COLO668 (cell line): ENCODE results near the gene GLIS2.

ENCODE experiments used
- DNase-seq: peaks from one replicate; lab custom pipeline; 2025; ENCODE audit not compliant: unreplicated experiment; lab: John Stamatoyannopoulos, UW

GLIS2 gene

DNA sequence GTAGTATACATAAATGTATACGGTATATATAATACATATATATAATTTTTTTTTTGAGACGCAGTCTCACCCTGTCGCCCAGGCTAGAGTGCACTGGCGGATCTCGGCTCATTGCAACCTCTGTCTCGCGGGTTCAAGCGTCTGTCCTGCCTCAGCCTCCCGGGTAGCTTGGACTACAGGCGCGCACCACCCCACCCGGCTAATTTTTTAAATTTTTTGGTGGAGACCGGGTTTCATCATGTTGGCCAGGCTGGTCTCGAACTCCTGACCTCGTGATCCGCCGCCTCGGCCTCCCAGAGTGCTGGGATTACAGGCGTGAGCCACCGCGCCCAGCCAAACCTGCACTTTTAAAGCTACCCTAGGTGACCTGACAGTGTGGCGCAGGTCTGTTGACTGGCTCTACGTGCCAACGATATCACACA lies 34.5 kb downstream of the GLIS2 start:
- DNase-seq: no peak

DNA sequence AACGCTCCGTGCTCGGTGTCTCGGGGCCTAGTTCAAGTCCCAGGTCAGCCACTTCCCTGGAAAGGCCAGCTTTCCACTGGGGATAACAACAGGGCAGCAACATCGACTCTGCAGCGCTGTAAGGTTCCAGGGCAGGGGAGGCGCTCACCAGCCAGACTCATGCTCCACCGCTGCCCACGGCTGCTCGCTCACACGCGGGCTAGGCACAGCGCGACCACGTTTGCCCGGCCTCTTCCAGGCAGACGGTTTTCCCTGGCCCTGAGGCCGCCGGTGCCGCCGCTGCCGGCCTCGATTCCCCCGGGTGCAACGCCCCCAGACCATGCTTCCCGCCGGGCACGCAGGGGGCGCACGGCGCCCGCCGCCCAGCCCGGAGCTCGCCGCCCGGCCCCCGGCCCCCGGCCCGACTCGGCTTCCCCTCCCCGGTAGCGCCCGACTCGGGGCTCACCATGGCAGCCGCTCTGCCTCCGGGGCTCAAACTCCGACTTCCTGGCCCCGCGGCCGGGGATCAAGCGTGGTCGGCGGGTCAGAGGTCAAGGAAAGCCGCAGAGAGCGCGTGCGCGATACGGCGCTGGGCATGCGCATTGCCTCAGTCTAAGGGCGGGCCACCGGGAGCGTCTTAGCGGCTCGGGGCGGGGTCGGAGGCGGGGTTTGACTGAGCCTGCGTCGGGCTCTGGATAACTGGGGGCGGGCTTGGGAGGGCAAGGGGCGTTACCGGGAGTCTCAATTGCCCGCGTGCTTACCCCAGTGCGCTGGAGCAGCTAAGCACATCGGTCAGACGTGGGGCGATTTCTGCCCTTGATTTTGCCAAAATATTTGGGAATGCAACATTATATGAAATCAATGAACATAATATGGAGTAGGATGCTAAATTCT lies 35.2 kb downstream of the GLIS2 start, which contains the start of gene PAM16:
TSS of gene PAM16 (minus strand) at position 535 of the 873 bp plus-strand sequence. CDS start at position 448, 87 bp downstream.
- peak; percentile 98 for DNase-seq

DNA sequence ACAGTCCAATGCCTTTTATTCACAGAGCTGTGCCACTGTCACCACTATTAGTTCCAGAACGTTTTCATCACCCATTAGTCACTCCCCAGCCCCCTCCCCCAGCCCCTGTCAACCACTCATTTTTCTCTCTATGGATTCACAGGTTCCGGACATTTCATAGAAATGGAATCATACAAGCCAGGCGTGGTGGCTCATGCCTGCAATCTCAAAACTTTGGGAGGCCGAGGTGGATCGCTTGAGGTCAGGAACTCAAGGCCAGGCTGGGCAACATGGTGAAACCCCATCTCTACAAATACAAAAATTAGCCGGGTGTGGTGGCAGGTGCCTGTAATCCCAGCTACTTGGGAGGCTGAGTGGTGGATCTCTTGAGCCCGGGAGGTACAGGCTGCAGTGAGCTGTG lies 36.0 kb downstream of the GLIS2 start:
- no peak for DNase-seq

DNA sequence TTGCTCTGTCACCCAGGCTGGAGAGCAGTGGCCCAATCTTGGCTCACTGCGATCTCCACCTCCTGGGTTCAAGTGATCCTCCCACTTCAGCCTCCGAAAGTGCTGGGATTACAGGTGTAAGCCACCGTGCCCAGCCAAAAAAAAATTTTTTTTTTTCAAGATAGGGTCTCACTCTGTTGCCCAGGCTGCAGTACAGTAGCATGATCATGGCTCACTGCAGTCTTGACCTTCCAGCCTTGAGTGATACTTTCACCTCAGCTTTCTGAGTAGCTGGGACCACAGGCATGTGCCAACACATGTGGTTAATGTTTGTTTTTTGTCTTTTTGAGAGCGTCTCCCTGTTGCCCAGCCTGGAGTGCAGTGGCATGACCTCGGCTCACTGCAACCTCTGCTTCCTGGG lies 37.0 kb downstream of the GLIS2 start:
- no peak for DNase-seq

DNA sequence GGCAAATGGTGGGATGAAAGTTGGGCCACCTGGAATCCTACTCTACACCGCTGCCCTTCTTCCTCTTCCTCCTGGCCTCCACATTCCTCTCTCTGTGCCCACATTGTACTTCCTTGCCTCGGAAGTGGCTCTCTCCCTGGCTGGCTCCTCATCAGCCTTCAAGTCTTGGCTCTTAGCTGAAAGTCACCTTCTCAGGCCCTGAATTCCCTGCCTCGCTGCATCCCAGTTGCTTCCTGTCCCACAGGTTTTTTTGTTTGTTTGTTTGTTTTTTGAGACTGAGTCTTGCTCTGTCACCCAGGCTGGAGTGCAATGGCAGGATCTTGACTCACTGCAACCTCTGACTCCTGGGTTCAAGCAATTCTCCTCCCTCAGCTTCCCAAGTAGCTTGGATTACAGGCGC lies 37.8 kb downstream of the GLIS2 start:
- no peak for DNase-seq

DNA sequence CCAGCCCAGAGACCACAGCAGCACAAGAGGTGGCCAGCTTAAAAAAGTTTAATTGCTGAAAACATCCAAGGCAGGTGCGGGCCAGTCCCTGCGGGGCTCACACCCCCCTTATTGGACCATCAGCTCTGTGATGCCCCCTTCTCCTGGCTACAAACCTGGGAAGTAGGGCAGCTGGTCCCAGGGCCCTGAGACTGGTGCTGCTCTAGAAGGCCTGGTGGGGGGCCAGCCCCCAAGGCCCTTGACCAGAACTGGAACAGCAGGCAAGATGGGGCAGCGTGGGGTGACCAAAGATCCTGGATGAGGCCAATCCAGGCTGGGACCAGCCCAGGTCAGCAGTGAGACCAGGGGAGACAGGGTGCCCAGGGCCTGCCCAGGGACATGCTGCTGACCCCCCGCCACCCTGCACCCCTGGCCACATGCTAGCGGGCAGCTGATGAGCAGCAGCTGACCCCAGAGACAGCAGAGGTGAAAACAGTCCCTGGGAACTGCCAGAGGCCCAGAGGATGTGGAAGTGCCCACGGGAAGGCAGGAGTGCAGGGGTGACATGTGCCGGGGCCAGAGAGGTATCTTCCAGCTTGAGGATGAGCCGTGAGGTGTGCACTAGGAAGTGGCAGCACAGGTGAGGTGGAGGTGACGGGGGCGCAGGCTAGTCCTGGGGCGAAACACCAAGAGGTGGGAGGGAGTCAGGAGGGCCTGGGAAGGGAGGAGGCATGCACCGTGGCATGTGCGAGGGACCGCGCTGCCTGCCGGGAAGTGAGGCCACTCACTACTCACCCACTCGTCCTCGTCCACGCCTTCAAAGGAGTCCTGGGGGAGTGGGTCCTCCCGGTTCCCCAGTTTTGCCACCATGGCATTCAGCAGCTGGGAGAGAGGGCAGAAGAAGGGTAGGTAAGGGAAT lies 38.9 kb downstream of the GLIS2 start:
- DNase-seq: no peak

DNA sequence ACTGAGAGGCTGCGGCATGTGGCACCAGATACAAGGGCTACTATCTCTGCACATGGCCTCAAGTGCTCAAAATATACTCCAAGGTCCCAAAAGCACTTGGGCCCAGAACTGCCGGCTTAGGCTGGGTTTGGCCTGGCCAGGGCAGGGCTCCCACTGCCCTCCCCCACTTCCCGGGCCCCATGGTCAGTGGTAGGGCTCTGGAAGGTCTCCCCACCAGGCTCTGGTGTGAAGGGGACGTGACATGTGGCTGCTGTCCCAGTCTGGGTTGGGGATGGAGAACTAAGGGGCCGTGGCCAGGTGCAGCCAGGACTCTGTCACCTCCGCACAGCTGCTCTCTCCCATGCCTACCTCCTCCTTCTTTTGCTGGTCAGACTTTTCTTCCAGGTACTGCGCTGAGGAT lies 41.0 kb downstream of the GLIS2 start:
- no peak for DNase-seq

DNA sequence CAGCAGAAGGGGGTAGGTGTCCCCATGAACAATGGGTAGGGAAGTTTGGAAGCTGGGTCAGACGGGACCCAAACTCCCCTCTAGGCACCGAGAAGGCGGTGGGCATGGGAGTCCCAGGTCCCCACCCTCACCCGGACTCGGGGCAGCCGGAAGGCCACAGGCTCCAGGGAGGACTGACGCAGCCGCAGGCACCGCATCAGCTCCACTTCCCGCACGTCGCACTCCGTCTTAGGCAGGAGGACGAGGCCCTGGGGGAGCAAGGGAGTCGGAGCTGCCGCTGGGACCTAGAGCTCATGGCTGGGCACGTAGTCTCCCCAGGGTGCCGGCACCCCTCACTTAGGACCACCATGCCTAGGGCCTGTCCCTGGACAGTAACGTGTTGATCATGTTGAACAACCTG lies 42.4 kb downstream of the GLIS2 start:
- no peak for DNase-seq

DNA sequence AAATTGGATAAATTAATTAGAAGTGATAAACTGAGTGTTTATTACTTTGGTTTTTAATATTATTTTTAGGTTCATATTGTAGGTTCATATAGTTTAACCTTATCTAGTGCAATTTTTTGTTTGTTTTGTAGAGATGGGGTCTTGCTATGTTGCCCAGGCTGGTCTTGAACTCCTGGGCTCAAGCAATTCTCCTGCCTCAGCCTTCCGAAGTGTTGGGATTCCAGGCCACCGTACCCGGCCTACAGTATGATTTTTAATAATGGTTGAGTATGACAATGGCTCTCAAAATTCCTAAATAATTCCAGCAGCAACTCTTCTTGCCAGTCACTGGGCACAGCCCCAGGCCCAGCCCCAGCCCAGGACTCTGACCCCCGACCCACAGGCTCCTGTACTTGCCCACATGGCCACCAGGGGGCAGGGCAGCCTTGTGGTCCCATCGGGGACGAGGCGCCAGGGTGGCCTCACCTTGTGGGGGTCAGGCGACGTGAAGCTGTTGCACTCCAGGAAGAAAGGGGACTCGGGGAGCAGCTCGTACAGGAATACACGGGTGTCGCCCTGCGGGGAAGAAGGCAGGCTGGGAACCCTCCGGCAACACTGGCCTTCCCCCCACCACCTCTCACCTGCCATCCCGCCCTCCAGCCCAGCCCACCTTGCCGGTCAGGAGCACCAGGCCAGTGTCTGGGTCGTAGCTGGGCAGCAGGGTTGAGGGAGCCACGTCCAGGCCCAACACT lies 43.1 kb downstream of the GLIS2 start:
- peak; percentile 66 for DNase-seq

DNA sequence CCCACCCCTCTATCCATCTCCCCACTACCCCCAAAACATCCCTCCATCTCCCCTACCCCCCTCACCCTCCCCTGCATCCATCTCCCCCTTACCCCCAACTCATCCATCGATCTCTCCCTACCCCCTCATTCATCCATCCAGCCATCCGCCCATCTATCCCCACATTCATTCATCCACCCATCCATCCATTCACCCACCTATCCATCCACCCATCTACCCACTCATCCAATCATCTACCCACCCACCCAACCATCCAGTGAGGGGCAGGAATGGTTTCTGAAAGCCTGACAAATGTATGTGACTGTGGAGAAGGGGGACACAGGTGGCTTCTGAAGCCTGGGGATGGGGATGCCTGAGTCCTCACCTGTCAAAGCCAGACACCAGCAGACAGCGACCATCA lies 44.0 kb downstream of the GLIS2 start:
- no peak for DNase-seq

DNA sequence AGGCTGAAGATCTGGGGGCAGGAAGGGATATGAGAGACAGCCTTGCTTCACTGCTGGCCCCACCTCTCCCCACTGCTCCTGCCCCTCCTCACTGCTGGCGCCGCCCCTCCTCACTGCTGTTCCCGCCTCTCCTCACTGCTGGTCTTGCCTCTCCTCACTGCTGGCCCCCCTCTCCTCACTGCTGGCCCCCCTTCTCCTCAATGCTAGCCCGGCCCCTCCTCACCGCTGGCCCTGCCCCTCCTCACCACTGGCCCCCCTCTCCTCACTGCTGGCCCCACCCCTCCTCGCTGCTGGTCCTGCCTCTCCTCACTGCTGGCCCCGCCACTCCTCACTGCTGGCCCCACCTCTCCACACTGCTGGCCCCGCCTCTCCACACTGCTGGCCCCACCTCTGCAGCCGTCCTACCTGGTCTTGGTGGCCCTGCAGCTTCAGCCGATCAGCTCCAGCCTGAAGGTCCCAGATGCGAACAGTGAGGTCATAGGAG lies 44.7 kb downstream of the GLIS2 start:
- DNase-seq: peak; percentile 30

DNA sequence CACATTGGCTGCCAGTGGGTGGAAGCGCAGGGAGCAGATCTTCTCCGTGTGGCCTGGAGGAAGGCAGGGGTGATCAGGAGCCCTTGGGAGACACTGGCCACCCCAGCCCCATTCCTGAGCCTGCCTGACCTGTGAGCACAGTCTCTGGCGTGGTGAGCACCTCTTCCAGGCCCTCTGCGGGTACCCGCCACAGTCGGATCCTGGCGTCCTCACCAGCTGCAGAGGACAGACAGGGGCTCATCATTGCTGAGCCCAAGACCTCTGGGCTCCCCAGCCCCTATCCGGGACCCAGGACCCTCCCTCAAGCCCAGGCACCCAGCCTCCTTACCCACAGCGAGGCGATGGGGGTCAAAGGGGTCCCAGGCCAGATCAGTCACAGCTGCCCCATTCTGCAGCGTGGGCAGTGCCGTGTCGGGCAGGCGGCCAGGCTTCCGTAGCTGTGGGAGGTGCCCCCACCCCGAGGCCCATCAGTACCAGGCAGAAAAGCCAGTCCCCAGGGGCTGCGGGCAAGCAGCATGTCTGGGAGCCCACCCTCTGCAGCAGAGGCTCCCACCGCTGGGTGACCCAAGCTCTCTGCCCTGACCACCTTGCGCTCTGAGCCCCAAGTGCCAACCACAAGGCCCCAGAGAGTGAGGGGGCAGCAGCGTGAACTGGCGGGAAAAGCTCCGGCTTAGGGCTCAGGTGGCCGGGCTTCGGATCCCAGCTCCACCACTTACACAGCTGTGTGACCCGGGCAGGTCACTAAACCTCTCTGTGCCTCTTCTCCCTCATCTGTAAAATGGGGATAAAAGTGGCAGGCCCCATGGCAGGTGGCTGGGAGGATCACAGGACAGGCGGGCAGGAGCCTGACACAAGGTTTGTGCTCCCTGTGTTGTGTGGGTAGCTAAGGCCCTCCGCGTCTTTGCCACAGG lies 45.4 kb downstream of the GLIS2 start:
- no peak for DNase-seq

DNA sequence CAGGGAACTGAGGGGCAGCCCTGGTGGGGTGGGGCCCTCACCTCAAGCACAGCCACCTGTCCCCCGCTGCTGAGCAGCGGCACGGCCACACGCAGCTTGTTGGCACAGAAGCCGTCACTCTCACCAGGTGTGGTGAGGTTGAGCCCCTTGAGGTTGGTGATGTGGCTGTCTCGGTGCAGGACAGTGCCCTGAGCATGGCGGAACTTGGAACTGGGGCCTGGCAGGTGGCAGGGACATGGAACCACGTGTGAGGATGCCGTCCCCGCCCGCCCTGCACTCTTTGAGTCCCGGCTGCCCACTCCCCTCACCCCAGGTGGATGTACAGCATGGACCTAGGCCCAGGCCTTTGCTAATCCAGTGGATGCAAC lies 46.1 kb downstream of the GLIS2 start:
- no peak for DNase-seq

DNA sequence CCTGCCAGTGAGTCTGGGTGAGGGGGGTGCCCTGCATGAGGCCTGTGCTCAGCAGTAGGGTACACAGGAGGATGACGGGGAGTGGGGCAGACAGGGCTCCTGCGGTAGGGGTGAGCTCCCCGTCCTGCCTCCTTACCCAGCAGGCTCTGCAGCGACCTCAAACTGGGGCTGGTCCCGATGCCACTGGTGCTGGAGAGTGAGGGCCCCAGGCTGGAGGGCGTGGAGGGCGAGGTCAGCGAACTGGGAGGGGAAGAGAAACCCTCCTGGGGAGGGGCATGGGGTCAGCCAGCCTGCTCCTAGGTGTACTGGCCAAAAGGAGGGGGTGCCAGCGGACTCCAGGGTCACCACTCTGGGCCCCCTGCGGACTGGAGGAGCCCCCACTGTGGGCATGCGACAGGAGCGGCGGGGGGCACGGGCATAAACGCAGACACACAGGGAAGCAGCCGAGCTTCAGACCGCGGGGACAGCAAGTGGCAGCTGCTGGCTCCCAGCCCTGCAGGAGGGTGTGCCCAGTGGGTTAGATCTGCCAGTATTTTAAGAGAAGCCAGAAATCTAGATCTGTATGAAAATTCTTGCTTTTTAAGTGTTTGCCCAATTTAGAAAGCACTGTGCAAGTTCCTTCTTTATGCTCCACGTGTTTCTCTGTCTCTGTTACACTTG lies 46.7 kb downstream of the GLIS2 start:
- DNase-seq: no peak

DNA sequence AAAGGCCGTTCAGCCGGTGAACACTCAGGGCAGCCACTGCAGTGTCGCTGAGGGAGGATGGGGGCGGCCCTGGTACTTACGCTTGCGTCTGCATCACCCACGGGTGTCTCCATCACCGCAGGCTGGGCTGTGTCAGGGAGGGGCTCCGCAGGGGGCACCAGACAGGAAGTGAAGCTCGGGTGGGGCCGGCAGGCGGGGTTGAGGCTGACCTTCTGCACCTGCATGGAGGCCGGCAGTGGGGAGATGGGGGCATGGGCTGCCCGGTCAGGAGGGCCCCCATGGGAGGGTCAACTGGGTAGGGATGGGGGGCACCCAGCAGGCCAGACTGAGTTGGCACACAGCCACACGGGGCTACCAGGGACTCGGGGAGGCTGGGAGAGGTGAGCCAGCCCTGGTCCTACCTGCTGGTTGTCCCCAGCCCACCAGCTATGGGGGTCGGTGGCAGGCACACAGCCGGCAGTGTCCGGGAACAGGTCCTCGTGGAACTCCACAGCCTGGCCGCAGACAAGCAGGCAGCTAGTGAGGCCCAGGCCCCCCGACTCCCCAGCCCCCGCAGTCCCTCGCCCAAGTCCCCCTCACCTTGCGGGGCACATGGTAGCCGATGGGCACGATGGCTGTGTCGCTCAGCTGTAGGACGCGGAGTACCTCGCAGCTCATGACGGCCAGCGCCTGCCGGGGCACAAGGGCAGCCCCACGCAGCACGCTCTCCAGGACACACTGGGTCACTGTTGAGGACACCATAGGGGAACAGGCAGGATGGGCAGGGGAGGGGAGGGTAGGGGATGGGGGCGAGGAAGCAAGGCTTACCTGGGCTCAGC lies 48.5 kb downstream of the GLIS2 start:
- DNase-seq: no peak

DNA sequence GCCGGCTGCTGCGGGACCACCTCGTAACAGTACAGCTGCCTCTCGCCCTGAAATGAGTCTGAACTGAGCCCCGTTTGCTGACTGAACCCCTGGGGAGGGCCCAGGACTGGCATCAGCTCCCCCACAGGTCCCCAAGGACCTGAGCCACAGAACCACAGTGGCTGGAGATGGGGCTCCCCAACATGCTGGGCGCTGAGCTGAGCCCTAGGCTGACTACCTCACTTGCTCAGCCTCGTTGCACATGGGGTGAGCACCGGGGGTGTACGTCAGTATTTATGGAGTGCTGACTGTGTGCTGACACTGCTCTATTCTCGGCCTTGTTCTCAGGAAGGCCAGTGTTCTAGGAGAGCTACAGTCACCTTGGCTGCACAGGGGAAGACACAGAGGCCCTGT lies 49.1 kb downstream of the GLIS2 start:
- no peak for DNase-seq

DNA sequence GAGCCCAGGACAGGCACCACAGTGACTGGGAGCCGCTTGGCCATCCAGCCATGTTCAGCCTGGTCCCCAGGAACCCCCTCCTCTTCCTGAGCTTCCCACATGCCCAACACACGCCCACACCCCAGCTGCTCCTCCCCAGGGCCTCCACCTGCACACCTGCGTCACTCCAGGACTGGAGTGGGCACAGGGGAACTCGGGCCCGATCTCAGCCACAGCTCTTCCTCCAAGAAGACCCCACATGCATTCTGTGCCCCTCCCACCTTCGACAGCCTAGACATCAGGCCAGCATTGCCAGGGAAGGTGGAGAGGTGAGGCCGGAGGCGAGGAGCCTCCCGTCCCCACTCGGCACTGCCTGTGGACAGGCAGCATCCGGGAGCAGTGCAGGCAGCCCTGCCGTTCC lies 49.7 kb downstream of the GLIS2 start:
- DNase-seq: no peak

DNA sequence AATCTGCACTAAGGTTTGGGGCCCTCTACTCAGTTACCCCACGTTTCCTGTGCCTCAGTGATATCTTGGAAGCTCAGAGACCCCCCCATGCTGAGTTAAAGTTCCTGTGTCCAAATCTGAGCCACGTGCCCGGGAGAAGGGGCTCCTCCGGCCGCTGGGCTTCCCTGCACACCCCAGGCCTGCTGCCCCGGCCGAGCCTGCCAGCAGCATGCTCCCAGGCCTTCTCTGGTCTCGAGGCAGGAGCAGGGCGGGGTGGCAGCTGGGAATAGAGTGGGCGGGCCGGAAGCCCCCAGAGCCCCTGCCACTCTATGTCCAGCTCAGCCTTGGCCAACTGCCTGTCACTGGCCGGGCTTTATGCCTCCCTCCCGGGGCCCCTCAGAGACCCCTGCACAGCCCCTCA lies 50.1 kb downstream of the GLIS2 start:
- DNase-seq: no peak

DNA sequence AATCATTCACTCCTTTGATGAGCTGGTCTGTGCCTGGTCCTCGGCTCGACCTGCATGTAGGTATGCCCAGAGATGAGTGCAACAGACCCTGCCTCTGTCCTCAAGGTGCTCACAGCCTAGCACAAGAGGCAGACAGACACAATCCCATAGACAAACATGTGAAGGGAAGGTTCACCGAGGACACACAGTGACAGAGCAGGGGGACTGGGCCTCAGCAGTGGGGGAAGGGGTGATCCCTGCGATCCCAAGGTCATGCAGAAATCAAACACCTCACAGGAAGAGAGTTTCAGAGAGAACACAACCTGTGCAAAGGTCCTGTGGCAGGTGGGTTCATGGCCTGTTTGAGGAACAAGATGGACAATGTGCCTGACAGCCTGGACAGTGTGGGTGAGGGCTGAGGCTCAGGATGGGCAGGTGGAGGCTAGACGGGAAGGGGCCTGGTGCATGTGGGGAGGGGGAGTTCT lies 51.6 kb downstream of the GLIS2 start:
- no peak for DNase-seq
